HG03469 (cell line): ENCODE measurements around the gene HACE1.
"Not testable (repeated sequence)": the region's sequence is repeated elsewhere in the genome, so short reads cannot be mapped to it uniquely, and the experiment has no call there.

Experiments
- ATAC-seq: cut with Tn5 transposase; IDR thresholded peaks from one replicate; pipeline ENCODE4 v1.9.1; 2021; ENCODE audit warnings: mild to moderate bottlenecking, moderate library complexity, moderate number of reproducible peaks; ENCODE audit not compliant: unreplicated experiment

The HACE1 gene

DNA sequence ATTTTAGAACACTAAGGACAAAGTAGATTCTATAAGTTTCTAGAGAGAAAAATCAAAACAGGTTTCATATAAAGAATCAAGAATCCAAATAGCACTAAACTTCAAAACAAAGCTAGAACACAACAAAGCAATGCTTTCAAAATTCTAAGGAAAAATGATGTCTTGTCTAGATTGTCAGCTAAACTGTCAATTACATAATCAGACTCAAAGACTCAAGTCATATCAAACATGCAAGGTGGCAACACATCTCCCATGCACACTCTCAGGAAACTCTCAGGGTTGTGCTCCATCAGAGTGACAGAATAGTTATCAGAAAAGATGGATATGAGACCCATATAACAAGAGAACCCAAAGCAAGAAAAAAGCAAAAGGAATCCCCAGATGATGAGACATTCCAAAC is 23.9 kb downstream of the HACE1 start:
- no peak for ATAC-seq

DNA sequence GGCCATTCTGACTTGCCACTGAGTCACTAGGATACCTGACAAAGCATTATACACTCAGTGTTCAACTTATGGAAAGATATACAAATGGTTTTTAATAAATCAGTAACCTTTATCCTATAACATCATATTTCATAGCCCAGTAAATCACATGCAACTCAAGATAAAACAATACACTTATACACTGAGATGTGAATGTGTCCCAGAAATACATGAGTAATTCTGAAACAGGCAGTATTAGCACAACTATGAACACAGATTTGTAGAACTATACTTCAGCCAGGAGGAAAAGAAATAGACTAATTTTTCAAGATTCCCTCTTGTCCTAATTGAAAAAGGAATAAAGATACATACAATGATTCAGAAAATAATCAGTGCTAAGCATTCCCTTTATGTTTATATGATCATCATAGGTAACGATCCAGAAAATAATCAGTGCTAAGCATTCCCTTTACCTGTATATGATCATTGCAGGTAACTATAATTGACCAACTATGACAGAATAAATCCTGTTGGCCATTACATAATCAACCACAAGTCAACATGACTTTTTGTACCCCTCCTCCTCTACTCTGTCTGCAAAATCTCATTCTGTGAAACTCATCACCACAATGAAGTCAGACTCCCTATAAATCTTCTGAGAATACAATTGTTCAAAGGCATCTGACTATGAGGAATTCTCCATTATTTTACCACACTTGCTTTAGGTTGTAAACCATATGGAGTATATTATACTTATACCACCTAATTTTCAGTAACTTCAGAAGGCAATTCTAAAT is 30.3 kb downstream of the HACE1 start:
- no peak for ATAC-seq

GRCh38 chr6:104828478-104828877 is 31.2 kb downstream of the HACE1 start:
- no peak for ATAC-seq

DNA sequence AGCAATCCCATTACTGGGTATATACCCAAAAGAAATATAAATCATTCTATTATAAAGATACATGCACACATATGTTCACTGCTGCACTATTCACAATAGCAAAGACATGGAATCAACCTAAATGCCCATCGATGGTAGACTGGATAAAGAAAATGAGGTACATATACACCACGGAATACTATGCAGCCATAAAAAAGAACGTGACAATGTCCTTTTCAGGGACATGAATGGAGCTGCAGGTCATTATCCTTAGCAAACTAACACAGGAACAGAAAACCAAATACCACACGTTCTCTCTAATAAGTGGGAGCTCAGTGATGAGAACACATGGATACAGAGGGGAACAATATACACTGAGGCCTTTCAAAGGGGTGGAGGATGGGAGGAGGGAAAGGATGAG is 38.9 kb downstream of the HACE1 start:
- not testable (repeated sequence) for ATAC-seq

- ATAC-seq, result no peak
These were observed 43.6 kb downstream of the HACE1 start for GRCh38 chr6:104816125-104816524.

DNA sequence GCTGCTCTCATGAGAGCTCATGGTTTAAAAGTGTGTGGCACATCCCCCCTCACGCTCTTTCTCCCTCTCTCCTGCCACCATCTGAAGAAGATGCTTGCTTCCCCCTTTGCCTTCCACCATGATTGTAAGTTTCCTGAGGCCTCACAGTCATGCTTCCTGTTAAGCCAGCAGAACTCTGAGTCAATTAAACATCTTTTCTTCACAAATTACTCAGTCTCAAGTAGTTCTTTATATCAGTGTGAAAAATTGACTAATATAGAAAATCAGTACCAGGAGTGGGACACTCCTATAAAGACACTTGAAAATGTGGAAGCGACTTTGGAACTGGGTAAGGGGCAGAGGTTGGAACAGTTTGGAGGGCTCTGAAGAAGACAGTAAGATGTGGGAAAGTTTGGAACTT is 45.0 kb downstream of the HACE1 start:
- ATAC-seq, result no peak

DNA sequence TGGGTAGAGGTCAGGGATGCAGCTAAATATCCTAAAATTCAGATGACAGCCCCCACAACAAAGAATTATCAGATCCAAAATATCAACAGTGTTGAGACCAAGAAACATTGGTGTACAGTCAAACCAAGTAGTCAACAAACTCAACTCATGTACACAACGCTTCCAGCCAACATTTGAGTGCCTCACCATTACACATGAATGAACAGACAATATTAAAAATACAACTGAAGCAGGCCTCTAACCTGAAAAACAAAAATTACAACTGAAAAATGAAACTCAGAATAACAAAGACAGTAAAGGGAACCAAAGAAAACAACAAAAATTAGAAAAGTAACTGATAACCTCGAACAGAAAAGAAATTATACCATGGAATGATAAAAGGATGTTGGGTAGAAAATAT is 46.2 kb downstream of the HACE1 start:
- ATAC-seq, result no peak

GRCh38 chr6:104809116-104809515 is 50.6 kb downstream of the HACE1 start:
- no peak for ATAC-seq

GRCh38 chr6:104805335-104805734 is 54.4 kb downstream of the HACE1 start:
- ATAC-seq, result not testable (repeated sequence)

DNA sequence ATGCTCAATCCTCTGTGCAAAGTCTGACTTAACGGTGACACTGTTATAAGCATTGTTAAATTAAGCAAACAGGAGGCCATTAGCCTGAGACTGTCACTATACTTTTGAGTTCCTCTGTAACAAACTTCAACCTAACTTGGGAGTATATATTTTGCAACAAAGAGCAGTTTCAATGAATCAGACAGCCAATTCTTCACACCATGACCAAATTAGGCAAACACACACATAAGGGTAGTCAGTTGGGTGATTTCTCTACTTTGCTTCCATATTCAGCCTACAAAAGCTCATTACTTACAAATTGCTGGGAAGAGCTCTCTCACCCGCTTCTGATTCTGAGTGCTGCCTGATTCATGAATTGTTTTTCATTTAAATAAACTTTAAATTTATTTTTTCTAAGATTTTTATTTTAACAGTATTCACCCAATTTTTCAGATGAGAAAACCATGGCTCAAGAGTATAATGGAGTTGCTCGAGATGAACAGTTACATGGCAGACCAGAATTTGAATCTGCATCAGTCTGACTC is 60.5 kb downstream of the HACE1 start:
- ATAC-seq, result no peak

- ATAC-seq, result no peak
These were observed 63.5 kb downstream of the HACE1 start for GRCh38 chr6:104796031-104796785.

GRCh38 chr6:104795363-104795762 is 64.4 kb downstream of the HACE1 start:
- no peak for ATAC-seq

- peak; percentile 89 for ATAC-seq
These were observed 69.9 kb downstream of the HACE1 start for GRCh38 chr6:104789770-104790190.

DNA sequence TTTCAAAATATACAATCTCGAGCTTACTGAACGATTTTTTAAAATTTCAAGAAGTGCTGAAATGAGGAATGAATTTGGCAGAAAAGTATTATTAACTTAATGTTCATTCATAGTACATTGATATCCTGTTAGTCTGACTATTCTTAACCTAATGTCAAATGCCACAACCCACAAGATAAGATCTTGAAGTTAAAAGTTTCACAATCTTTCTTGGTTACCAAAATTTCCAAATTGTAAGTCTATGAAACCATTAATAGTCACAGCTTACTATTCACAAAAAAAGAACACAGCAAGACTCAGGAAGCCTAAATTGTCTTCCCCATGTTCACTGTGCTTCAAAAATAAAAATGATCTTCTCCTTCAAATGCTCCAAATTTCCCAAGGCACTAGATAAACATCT is 71.3 kb downstream of the HACE1 start:
- no peak for ATAC-seq

GRCh38 chr6:104787305-104787704 is 72.4 kb downstream of the HACE1 start:
- no peak for ATAC-seq

GRCh38 chr6:104784884-104785283 is 74.8 kb downstream of the HACE1 start:
- ATAC-seq, result no peak

GRCh38 chr6:104771258-104771832 is 88.4 kb downstream of the HACE1 start:
- no peak for ATAC-seq

DNA sequence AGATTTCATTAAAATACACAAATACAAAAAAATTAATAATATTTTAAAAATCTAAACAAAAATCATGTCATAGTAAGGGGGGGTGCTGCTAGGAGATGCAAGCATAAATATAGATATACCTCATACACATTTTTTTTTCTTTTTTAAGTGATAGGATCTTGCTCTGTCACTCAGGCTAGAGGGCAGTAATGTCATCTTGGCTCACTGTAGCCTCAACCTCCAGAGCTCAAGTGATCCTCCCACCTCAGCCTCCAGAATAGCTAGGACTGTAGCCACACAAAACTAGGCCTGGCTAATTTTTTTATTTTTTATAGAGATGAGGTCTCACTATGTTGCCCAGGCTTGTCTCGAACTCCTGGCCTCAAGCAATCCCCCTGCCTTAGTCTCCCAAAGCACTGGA is 90.8 kb downstream of the HACE1 start:
- no peak for ATAC-seq

GRCh38 chr6:104766595-104766994 is 93.1 kb downstream of the HACE1 start:
- no peak for ATAC-seq

DNA sequence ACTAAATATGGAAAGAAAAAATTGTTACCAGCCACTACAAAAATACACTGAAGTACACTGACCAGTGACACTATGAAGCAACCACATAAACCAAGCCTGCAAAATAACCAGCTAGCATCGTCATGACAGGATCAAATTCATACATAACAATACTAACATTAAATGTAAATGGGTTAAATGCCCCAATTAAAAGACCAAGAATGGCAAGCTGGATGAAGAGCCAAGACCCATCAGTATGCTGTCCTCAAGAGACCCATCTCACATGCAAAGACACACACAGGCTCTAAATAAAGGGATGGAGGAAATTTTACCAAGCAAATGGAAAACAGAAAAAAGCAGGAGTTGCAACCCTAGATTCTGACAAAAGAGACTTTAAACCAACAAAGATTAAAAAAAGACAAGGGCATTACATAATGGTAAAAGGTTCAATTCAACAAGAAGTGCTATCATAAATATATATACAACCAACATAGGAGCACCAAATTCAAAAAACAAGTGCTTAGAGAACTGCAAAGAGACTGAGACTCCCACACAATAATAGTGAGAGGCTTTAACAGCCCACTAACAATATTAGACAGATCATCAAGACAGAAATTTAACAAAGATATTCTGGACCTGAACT is 104.8 kb downstream of the HACE1 start:
- no peak for ATAC-seq

DNA sequence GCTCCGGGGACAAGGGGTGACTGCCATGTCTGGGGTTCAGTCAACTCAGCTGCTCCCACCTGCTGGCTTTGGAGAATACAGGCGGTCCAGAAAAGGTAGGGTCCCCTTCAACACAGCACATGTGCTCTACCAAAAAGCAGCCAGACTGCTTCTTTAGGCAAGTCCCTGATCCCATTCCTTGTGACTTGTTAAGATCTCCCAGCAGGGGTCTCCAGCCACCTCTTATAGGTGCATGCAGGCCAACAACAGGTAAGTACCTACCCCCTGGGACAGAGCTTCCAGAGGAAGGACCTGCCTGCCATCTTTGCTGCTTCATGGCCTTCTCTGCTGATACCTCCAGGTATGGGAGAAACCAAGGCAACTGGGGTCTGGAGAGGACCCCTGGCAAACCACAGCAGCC is 106.5 kb downstream of the HACE1 start:
- ATAC-seq, result no peak
